Measurements from ENCODE around the gene GAS7. TPM values are rescaled to one million over a fixed set of nuclear protein-coding genes. Genes with fewer than 3 reads are reported as not detected.

GAS7 gene
- total RNA-seq, 1 donor from 2014 or later, result 72.7 TPM

- H3K27me3 Mint-ChIP-seq (ENCODE audit: low read depth), result no peaks in the 10 kb centered on the region
- no peak for DNase-seq (ENCODE audit: low read depth, low spot score)
Measured at GRCh38 chr17:10162096-10162495, 36.3 kb downstream of the GAS7 start.

GRCh38 chr17:10161386-10161785 lies 37.0 kb downstream of the GAS7 start:
- H3K36me3 Mint-ChIP-seq (ENCODE audit: low read depth), result no peaks in the 10 kb centered on the region
- TF ChIP-seq CTCF (conservative IDR thresholded peaks at IDR 0.05), result no peak
- H3K27me3 Mint-ChIP-seq (ENCODE audit: low read depth), result no peaks in the 10 kb centered on the region
- no peak overlapping the region for H3K4me3 Mint-ChIP-seq
- H3K9me3 Mint-ChIP-seq, result no peaks in the 10 kb centered on the region
- no peak overlapping the region for H3K27ac Mint-ChIP-seq (ENCODE audit: unreplicated experiment)
- peaks cover 3% of the 10 kb centered on the region for H3K4me1 Mint-ChIP-seq
- no peak for DNase-seq (ENCODE audit: low read depth, low spot score)

More at GRCh38 chr17:10162096-10162495, 36.3 kb downstream of the GAS7 start:
- Mint-ChIP-seq H3K27ac (ENCODE audit: unreplicated experiment) (peak overlapping the region; percentile 83), H3K9me3 (no peaks in the 10 kb centered on the region), H3K36me3 (ENCODE audit: low read depth) (no peaks in the 10 kb centered on the region), H3K4me3 (no peak overlapping the region), H3K4me1 (peaks cover 3% of the 10 kb centered on the region)
- no peak for TF ChIP-seq CTCF (conservative IDR thresholded peaks at IDR 0.05)

GRCh38 chr17:10156948-10157607 lies 41.3 kb downstream of the GAS7 start:
- Mint-ChIP-seq H3K27ac (ENCODE audit: unreplicated experiment) (no peak overlapping the region), H3K9me3 (no peaks in the 10 kb centered on the region), H3K36me3 (ENCODE audit: low read depth) (no peaks in the 10 kb centered on the region), H3K27me3 (ENCODE audit: low read depth) (no peaks in the 10 kb centered on the region), H3K4me3 (no peak overlapping the region), H3K4me1 (no peaks in the 10 kb centered on the region)
- TF ChIP-seq CTCF (conservative IDR thresholded peaks at IDR 0.05), result no peak
- DNase-seq (ENCODE audit: low read depth, low spot score), result no peak

- H3K27me3 Mint-ChIP-seq (ENCODE audit: low read depth), result no peaks in the 10 kb centered on the region
- no peak overlapping the region for H3K4me3 Mint-ChIP-seq
- no peaks in the 10 kb centered on the region for H3K9me3 Mint-ChIP-seq
- TF ChIP-seq CTCF (conservative IDR thresholded peaks at IDR 0.05), result no peak
- no peak overlapping the region for H3K27ac Mint-ChIP-seq (ENCODE audit: unreplicated experiment)
- no peaks in the 10 kb centered on the region for H3K36me3 Mint-ChIP-seq (ENCODE audit: low read depth)
- no peak for DNase-seq (ENCODE audit: low read depth, low spot score)
- H3K4me1 Mint-ChIP-seq, result no peaks in the 10 kb centered on the region
Measured at GRCh38 chr17:10156599-10156947, 41.8 kb downstream of the GAS7 start.

GRCh38 chr17:10156077-10156435 lies 42.4 kb downstream of the GAS7 start:
- H3K4me3 Mint-ChIP-seq, result no peak overlapping the region
- H3K36me3 Mint-ChIP-seq (ENCODE audit: low read depth), result no peaks in the 10 kb centered on the region
- no peak overlapping the region for H3K27ac Mint-ChIP-seq (ENCODE audit: unreplicated experiment)
- H3K27me3 Mint-ChIP-seq (ENCODE audit: low read depth), result no peaks in the 10 kb centered on the region
- no peaks in the 10 kb centered on the region for H3K4me1 Mint-ChIP-seq
- no peak for TF ChIP-seq CTCF (conservative IDR thresholded peaks at IDR 0.05)
- no peak for DNase-seq (ENCODE audit: low read depth, low spot score)
- H3K9me3 Mint-ChIP-seq, result no peaks in the 10 kb centered on the region

Data from neural crest cell (in vitro differentiated cells).